A549 (cell line): ENCODE data around the gene STARD3NL. TPM values are rescaled to one million over a fixed set of nuclear protein-coding genes. Genes with fewer than 3 reads are reported as not detected.
"Not testable (repeated sequence)": the region's sequence is repeated elsewhere in the genome, so short reads cannot be mapped to it uniquely, and the experiment has no call there.

Experiments used
- ATAC-seq, 2 experiments: fragments of 200-7000 bp in 1 of 2; fragments of >200 bp in 1 of 2; cut with Nextera tagmentation in 1 of 2; cut with Tn5 transposase in 1 of 2; 3 replicates each; pipeline versions ENCODE4 v1.8.0 to v1.9.1; 2018 to 2020; ENCODE audit warnings: mild to moderate bottlenecking in 1 of 2, moderate library complexity in 1 of 2
- CTCF ChIA-PET: fragments of 300-600 bp; sonication (Branson Sonifier 250); formaldehyde crosslinking; extraction: SDS; loops from one replicate; lab custom pipeline; 2021; ENCODE audit warnings: antibody characterized with exemption, inconsistent platforms; lab: Yijun Ruan, JAX
- POLR2A ChIA-PET: fragments of 350-600 bp; formaldehyde crosslinking; extraction: SDS; loops from one replicate; lab custom pipeline; 2021; ENCODE audit warnings: antibody characterized with exemption, inconsistent platforms; lab: Yijun Ruan, JAX
- DNase-seq, 2 experiments: peaks; one replicate each; pipeline versions ENCODE4 v3.0.0 to v3.0.0-alpha.2; 2011 to 2016; ENCODE audit warnings: low read depth in 1 of 2, low spot score in 1 of 2
- FAIRE-seq: peaks from 2 replicates; lab custom pipeline; 2011; peaks lifted over from hg19 to GRCh38; lab: Jason Lieb, UNC
- H3K27ac ChIP-seq, 2 experiments: fragments of >200 bp; sonication (Bioruptor Twin); formaldehyde crosslinking; 3 replicates each; pipeline ENCODE4 v1.5.1; 2016 to 2017
- H3K4me1 ChIP-seq: fragments of >200 bp; sonication (Bioruptor Twin); formaldehyde crosslinking; 3 replicates; pipeline ENCODE4 v1.6.1; 2016
- H3K4me2 ChIP-seq: fragments of >200 bp; sonication (Bioruptor Twin); formaldehyde crosslinking; 3 replicates; pipeline ENCODE4 v1.6.1; 2016
- H3K4me3 ChIP-seq: fragments of >200 bp; sonication (Bioruptor Twin); formaldehyde crosslinking; 3 replicates; pipeline ENCODE4 v1.5.1; 2016
- H3K9me3 ChIP-seq: fragments of >200 bp; sonication (Bioruptor Twin); formaldehyde crosslinking; 3 replicates; pipeline ENCODE4 v1.6.1; 2016
- BHLHE40 ChIP-seq: IDR thresholded peaks from 2 replicates; pipeline ENCODE4 v1.6.1; 2012; ENCODE audit warnings: low read depth, low read length, inconsistent platforms
- CBX2 ChIP-seq: fragments of 200-600 bp; sonication (generic); IDR thresholded peaks from 2 replicates; pipeline ENCODE4 v1.6.1; 2016; ENCODE audit warnings: low read depth, mild to moderate bottlenecking, borderline replicate concordance
- CBX8 ChIP-seq: fragments of 200-600 bp; sonication (generic); IDR thresholded peaks from 2 replicates; pipeline ENCODE4 v1.6.1; 2016
- CEBPB ChIP-seq, 2 experiments: fragments of >200 bp in 1 of 2; sonication (Bioruptor Twin) in 1 of 2; formaldehyde crosslinking in 1 of 2; IDR thresholded peaks; 2 replicates each; pipeline ENCODE4 v1.6.1; 2012 to 2016
- CHD2 ChIP-seq: fragments of 150-350 bp; IDR thresholded peaks from 2 replicates; pipeline ENCODE4 v1.6.1; 2014; ENCODE audit warnings: low read length; ENCODE audit not compliant: partially characterized antibody
- EHF ChIP-seq: fragments of 250-450 bp; sonication (Bioruptor Pico); IDR thresholded peaks from 2 replicates; pipeline ENCODE4 v1.5.0; 2020; ENCODE audit warnings: mild to moderate bottlenecking
- ESRRA ChIP-seq: fragments of 150-350 bp; IDR thresholded peaks from 2 replicates; pipeline ENCODE4 v1.6.1; 2014; ENCODE audit warnings: mild to moderate bottlenecking, low read length, borderline replicate concordance
- FOSL2 ChIP-seq, 2 experiments: fragments of 450-650 bp in 1 of 2; fragments of >200 bp in 1 of 2; sonication (Bioruptor Twin) in 1 of 2; formaldehyde crosslinking; IDR thresholded peaks; 2 replicates each; pipeline versions ENCODE4 v1.5.0 to v1.6.1; 2016 to 2020; ENCODE audit warnings: mild to moderate bottlenecking in 1 of 2, moderate library complexity in 1 of 2
- GATA3 ChIP-seq: IDR thresholded peaks from 2 replicates; pipeline ENCODE4 v1.6.1; 2012; ENCODE audit warnings: borderline replicate concordance
- HDAC2 ChIP-seq: fragments of 200-600 bp; sonication (generic); IDR thresholded peaks from 2 replicates; pipeline ENCODE4 v1.6.1; 2016
- HOXA7 ChIP-seq: fragments of 250-450 bp; sonication (Bioruptor Pico); IDR thresholded peaks from 2 replicates; pipeline ENCODE4 v1.5.0; 2020; ENCODE audit warnings: mild to moderate bottlenecking, moderate library complexity
- JUN ChIP-seq, 2 experiments: fragments of >200 bp; sonication (Bioruptor Twin); formaldehyde crosslinking; IDR thresholded peaks; 2 replicates in 1 of 2; 3 replicates in 1 of 2; pipeline ENCODE4 v1.6.1; 2016 to 2017
- MAFK ChIP-seq: fragments of 450-650 bp; IDR thresholded peaks from 2 replicates; pipeline ENCODE4 v1.6.1; 2014; ENCODE audit not compliant: partially characterized antibody
- MAZ ChIP-seq: fragments of 150-350 bp; IDR thresholded peaks from 2 replicates; pipeline ENCODE4 v1.6.1; 2014; ENCODE audit warnings: antibody characterized with exemption, low read depth, low read length, borderline replicate concordance
- MYC ChIP-seq: IDR thresholded peaks from 2 replicates; pipeline ENCODE4 v1.6.1; 2012; ENCODE audit warnings: mild to moderate bottlenecking, inconsistent platforms, low read length, improper control_type of control experiment, borderline replicate concordance
- NPAS2 ChIP-seq: fragments of 250-450 bp; sonication (Bioruptor Pico); IDR thresholded peaks from 2 replicates; pipeline ENCODE4 v1.8.0; 2022; ENCODE audit warnings: mild to moderate bottlenecking, moderate library complexity, borderline replicate concordance
- NR3C1 ChIP-seq: fragments of >200 bp; sonication (Bioruptor Twin); formaldehyde crosslinking; IDR thresholded peaks from 3 replicates; pipeline ENCODE4 v1.6.1; 2017
- POLR2A ChIP-seq: IDR thresholded peaks from 2 replicates; pipeline ENCODE4 v1.6.1; 2012; ENCODE audit warnings: mild to moderate bottlenecking, low read length
- RAD21 ChIP-seq, 2 experiments: fragments of >200 bp in 1 of 2; sonication (Bioruptor Twin) in 1 of 2; formaldehyde crosslinking in 1 of 2; IDR thresholded peaks in 1 of 2; conservative IDR thresholded peaks in 1 of 2; 2 replicates in 1 of 2; 3 replicates in 1 of 2; pipeline ENCODE4 v1.6.1; 2012 to 2018; ENCODE audit warnings: inconsistent platforms in 1 of 2
- RARB ChIP-seq: fragments of 250-450 bp; sonication (Bioruptor Pico); IDR thresholded peaks from 2 replicates; pipeline ENCODE4 v1.8.0; 2021; ENCODE audit warnings: mild to moderate bottlenecking, moderate library complexity
- RCOR1 ChIP-seq: fragments of 150-350 bp; IDR thresholded peaks from 2 replicates; pipeline ENCODE4 v1.6.1; 2014; ENCODE audit warnings: antibody characterized with exemption, low read length, low read depth
- RFX5 ChIP-seq: fragments of 450-650 bp; IDR thresholded peaks from 2 replicates; pipeline ENCODE4 v1.7.1; 2014; ENCODE audit warnings: antibody characterized with exemption, mild to moderate bottlenecking, moderate library complexity
- SMC3 ChIP-seq: fragments of >200 bp; sonication (Bioruptor Twin); formaldehyde crosslinking; IDR thresholded peaks from 3 replicates; pipeline ENCODE4 v1.6.1; 2018; ENCODE audit warnings: inconsistent platforms
- ZSCAN20 ChIP-seq: fragments of 250-450 bp; sonication (Bioruptor Pico); IDR thresholded peaks from 2 replicates; pipeline ENCODE4 v1.8.0; 2022; ENCODE audit warnings: mild to moderate bottlenecking, moderate library complexity
- WGBS: methylation state at CpG from one replicate; pipeline ENCODE4 v1.1.6; 2017; ENCODE audit errors: missing lambda C conversion rate; 5-methylcytosine and 5-hydroxymethylcytosine counted together
- polyA plus RNA-seq, 4 experiments: library from polyadenylated mRNA; depleted of rRNA in 3 of 4; stranded (reverse); fragments of >200 nt; fragmentation: RNase III in 1 of 4; extraction: RNeasy Plus Mini Kit Qiagen cat#74134 plus additional on column Dnase treatment in 1 of 4; gene quantifications; 2 replicates in 3 of 4; 3 replicates in 1 of 4; pipeline ENCODE4 v1.2.3, GENCODE V29; 2011 to 2017
- TF ChIP-seq, protein P1 (sequence below): fragments of 250-450 bp; sonication (Bioruptor Pico); IDR thresholded peaks from 2 replicates; pipeline ENCODE4 v1.5.0; 2021; ENCODE audit warnings: mild to moderate bottlenecking, moderate library complexity, borderline replicate concordance
- TF ChIP-seq, protein P2 (sequence below): fragments of >200 bp; sonication (Bioruptor Twin); formaldehyde crosslinking; IDR thresholded peaks from 3 replicates; pipeline ENCODE4 v1.6.1; 2016
- TF ChIP-seq, protein P3 (sequence below): fragments of >200 bp; sonication (Bioruptor Twin); formaldehyde crosslinking; IDR thresholded peaks from 2 replicates; pipeline ENCODE4 v1.6.1; 2016
- TF ChIP-seq, protein P4 (sequence below): IDR thresholded peaks from 2 replicates; pipeline ENCODE4 v1.6.1; 2012
- TF ChIP-seq, protein P5 (sequence below): fragments of >200 bp; sonication (Bioruptor Twin); formaldehyde crosslinking; IDR thresholded peaks from 3 replicates; pipeline ENCODE4 v1.5.1; 2016

The STARD3NL gene
- polyA plus RNA-seq, 2 of the 4 experiments (the other 2 are of a cell fraction): 57.9 to 104 TPM

DNA sequence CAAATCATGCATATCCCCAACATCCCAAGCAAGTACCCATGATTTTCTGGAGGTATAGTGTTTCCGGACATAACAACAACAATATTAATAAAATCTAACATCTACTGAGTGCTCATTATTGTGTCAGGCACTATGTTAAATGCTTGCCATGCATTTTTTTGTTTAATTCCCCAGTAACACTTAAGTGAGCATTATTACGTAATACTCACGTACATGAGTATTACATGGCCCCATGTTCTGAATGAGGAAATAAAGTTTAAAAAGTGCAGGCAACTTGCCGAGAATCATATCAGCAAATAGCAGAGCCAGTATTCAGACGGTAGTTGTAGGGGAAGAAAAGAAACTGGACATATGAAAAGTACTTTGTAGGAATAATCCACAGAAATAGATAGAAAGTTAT is 65.3 kb downstream of the STARD3NL start:
- CTCF ChIA-PET, ATAC-seq, H3K4me1 ChIP-seq, H3K9me3 ChIP-seq, DNase-seq, FAIRE-seq, H3K27ac ChIP-seq, H3K4me2 ChIP-seq, POLR2A ChIA-PET, H3K4me3 ChIP-seq: not testable (repeated sequence)
- WGBS: 73% methylated on average over 5 of the region's 5 CpGs
- TF ChIP-seq CEBPB (IDR thresholded peaks at IDR 0.05): peak in 1 of 2 experiments; percentile 34; a peak in 2 of 4 replicates
- peak; percentile 59 for TF ChIP-seq MAFK

DNA sequence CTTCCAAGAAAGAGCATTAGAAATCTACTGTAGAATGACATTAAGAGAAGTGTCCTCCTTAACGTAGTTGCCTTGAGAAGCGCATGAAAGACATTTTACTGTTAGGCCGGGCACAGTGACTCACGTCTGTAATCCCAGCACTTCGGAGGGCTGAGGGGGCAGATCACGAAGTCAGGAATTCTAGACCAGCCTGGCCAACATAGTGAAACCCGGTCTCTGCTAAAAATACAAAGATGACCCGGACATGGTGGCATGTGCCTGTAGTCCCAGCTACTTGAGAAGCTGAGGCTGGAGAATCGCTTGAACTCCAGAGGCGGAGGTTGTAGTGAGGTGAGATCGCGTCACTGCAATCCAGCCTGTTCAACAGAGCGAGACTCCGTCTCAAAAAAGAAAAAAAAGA is 66.5 kb downstream of the STARD3NL start:
- WGBS: 79% methylated on average over 14 of the region's 14 CpGs
- no peak for FAIRE-seq
- POLR2A ChIA-PET: no interaction called here
- TF ChIP-seq, protein P1, sequence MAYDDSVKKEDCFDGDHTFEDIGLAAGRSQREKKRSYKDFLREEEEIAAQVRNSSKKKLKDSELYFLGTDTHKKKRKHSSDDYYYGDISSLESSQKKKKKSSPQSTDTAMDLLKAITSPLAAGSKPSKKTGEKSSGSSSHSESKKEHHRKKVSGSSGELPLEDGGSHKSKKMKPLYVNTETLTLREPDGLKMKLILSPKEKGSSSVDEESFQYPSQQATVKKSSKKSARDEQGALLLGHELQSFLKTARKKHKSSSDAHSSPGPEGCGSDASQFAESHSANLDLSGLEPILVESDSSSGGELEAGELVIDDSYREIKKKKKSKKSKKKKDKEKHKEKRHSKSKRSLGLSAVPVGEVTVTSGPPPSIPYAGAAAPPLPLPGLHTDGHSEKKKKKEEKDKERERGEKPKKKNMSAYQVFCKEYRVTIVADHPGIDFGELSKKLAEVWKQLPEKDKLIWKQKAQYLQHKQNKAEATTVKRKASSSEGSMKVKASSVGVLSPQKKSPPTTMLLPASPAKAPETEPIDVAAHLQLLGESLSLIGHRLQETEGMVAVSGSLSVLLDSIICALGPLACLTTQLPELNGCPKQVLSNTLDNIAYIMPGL (CRISPR knock-in tag): no peak
- TF ChIP-seq JUN (IDR thresholded peaks at IDR 0.05): no peak
- TF ChIP-seq HOXA7 (CRISPR knock-in tag): no peak
- no peak for TF ChIP-seq SMC3
- no peak for TF ChIP-seq CHD2
- TF ChIP-seq, protein P2, sequence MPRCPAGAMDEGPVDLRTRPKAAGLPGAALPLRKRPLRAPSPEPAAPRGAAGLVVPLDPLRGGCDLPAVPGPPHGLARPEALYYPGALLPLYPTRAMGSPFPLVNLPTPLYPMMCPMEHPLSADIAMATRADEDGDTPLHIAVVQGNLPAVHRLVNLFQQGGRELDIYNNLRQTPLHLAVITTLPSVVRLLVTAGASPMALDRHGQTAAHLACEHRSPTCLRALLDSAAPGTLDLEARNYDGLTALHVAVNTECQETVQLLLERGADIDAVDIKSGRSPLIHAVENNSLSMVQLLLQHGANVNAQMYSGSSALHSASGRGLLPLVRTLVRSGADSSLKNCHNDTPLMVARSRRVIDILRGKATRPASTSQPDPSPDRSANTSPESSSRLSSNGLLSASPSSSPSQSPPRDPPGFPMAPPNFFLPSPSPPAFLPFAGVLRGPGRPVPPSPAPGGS: no peak
- no peak for TF ChIP-seq RFX5
- TF ChIP-seq MAZ: no peak
- TF ChIP-seq MYC: no peak
- TF ChIP-seq GATA3: no peak
- TF ChIP-seq, protein P3, sequence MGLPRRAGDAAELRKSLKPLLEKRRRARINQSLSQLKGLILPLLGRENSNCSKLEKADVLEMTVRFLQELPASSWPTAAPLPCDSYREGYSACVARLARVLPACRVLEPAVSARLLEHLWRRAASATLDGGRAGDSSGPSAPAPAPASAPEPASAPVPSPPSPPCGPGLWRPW: no peak
- TF ChIP-seq HDAC2: no peak
- TF ChIP-seq ZSCAN20 (CRISPR knock-in tag): no peak
- TF ChIP-seq BHLHE40: no peak
- TF ChIP-seq RAD21 (conservative IDR thresholded peaks at IDR 0.05 in 1 of 2, IDR thresholded peaks at IDR 0.05 in 1 of 2): no peak
- no peak for TF ChIP-seq NR3C1
- no peak for ATAC-seq
- no peak for DNase-seq
- no peak overlapping the region for H3K4me2 ChIP-seq
- CTCF ChIA-PET: no interaction called here
- H3K27ac ChIP-seq: no peak overlapping the region
- H3K4me1 ChIP-seq: no peaks in the 10 kb centered on the region
- no peak overlapping the region for H3K4me3 ChIP-seq
- no peaks in the 10 kb centered on the region for H3K9me3 ChIP-seq

DNA sequence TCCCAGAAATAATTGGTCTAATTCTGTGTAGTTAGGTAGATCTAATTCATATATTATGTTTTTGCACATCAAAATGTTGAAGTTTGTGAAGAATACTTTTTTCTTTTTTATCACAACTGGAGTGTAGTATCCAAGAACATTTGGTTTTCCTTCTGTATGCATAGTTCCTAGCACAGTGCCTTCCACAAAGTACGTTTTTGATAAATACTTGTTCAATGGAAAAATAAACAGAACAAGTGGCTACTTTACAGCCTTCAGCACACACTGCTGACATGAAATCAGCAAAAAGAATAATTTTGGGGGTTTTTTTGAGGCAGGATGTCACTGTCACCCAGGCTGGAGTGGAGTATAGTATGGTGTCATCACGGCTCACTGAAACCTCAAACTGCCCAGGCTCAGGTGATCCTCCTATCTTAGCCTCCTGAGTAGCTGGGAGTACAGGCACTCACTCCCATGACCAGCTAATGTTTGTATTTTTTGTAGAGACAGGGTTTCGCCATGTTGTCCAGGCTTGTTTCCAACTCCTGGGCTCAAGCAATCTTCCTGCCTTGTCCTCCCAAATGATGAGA is 67.4 kb downstream of the STARD3NL start:
- DNase-seq: no peak
- TF ChIP-seq MAFK: no peak
- TF ChIP-seq EHF (CRISPR knock-in tag): no peak
- TF ChIP-seq, protein P4, sequence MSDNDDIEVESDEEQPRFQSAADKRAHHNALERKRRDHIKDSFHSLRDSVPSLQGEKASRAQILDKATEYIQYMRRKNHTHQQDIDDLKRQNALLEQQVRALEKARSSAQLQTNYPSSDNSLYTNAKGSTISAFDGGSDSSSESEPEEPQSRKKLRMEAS: no peak
- no peak for TF ChIP-seq GATA3
- no peak for TF ChIP-seq FOSL2 (IDR thresholded peaks at IDR 0.05)
- no peak for TF ChIP-seq FOSL2 (CRISPR knock-in tag; IDR thresholded peaks at IDR 0.05)
- TF ChIP-seq NPAS2 (CRISPR knock-in tag): no peak
- no peak for TF ChIP-seq HOXA7 (CRISPR knock-in tag)
- no peak for TF ChIP-seq RCOR1
- TF ChIP-seq ESRRA: no peak
- TF ChIP-seq RARB: no peak
- TF ChIP-seq CBX2: no peak
- TF ChIP-seq POLR2A: no peak
- TF ChIP-seq HDAC2: no peak
- TF ChIP-seq, protein P1 (CRISPR knock-in tag): no peak
- TF ChIP-seq, protein P5, sequence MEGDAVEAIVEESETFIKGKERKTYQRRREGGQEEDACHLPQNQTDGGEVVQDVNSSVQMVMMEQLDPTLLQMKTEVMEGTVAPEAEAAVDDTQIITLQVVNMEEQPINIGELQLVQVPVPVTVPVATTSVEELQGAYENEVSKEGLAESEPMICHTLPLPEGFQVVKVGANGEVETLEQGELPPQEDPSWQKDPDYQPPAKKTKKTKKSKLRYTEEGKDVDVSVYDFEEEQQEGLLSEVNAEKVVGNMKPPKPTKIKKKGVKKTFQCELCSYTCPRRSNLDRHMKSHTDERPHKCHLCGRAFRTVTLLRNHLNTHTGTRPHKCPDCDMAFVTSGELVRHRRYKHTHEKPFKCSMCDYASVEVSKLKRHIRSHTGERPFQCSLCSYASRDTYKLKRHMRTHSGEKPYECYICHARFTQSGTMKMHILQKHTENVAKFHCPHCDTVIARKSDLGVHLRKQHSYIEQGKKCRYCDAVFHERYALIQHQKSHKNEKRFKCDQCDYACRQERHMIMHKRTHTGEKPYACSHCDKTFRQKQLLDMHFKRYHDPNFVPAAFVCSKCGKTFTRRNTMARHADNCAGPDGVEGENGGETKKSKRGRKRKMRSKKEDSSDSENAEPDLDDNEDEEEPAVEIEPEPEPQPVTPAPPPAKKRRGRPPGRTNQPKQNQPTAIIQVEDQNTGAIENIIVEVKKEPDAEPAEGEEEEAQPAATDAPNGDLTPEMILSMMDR: no peak
- TF ChIP-seq CBX8: no peak

More for the DNA sequence above, 67.4 kb downstream of the STARD3NL start:
- Histone ChIP-seq H3K4me1 (no peaks in the 10 kb centered on the region), H3K4me3 (no peak overlapping the region), H3K4me2 (no peak overlapping the region), H3K9me3 (no peaks in the 10 kb centered on the region), H3K27ac (no peak overlapping the region)
- ChIA-PET POLR2A (no interaction called here), CTCF (no interaction called here)
- ATAC-seq (no peak), FAIRE-seq (no peak)
- 58% methylated on average over 3 of the region's 3 CpGs for WGBS
